ENCODE results near the gene MAP1LC3C.
"Not testable (repeated sequence)": the region's sequence is repeated elsewhere in the genome, so short reads cannot be mapped to it uniquely, and the experiment has no call there.

Gene MAP1LC3C

DNA sequence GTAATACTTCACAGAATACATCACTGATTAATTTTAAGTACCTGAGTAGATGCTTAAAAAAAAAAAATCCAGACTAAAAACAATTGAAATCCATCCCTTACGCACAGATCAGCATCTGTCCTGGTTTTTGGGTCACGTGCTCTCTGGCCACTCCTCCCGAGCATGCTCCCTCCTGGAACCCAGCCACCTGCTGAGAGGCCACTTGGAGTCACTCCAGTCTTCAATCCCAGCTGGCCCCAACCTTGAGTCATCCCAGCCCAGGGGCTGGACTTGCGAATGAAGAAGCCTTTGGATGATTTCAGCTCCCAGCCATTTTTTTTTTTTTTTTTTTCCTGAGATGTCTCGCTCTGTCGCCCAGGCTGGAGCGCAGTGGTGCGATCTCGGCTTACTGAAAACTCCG lies 8.9 kb downstream of the MAP1LC3C start:
- DNase-seq, result no peak

DNA sequence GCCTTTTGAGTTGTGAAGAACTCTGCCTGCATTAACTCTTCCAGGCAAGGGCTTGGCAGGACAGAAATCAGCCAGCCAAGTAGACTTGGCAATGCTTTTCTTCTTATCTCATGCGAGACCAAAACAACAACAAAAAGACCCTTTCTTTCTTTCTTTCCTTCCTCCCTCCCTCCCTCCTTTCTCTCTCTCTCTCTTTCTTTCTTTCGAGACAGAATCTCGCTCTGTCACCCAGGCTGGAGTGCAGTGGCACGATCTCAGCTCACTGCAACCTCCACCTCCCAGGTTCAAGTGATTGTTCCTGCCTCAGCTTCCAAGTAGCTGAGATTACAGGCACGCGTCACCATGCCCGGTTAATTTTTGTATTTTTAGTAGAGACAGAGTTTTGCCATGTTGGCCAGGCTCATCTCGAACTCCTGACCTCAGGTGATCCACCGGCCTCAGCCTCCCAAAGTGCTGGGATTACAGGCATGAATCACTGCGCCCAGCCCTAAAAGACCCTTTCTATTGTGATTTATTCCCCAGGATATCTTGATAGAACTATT lies 10.4 kb downstream of the MAP1LC3C start:
- not testable (repeated sequence) for DNase-seq

DNA sequence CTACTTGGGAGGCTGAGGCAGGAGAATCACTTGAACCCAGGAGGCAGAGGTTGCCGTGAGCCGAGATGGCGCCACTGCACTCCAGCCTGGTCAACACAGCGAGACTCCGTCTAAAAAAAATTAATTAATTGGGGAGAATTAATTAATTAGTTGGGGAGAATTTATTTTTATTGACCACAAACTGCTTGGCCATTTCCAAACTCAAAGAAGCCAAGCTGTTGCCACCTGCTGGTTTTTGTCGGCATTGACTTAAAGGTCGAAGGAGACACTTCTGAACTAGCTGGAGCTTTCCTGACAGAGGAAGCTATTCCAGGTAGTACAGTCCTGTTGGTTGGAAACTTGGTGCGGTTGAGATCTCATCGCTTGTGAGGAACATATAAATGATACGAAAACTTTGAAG lies 13.1 kb downstream of the MAP1LC3C start:
- DNase-seq, result peak; percentile 52

DNA sequence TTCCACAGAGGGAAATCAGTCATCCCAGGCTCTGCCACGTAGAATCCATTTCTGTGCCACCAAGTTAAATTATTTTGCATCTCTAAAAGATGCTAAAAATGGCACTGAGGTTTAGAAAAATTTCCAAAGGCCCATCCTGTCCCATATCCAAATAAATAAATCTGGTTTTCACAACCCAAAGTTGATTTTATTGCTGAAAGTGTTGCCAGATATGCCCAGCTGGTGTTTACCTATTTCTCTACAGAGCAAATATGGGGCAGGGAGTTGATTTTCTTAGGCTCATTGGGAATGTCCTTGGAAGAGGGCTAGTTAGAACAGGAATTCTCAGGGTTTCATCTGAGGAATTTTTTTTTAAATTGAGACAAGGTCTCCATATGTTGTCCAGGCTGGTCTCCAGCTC lies 19.0 kb downstream of the MAP1LC3C start:
- no peak for DNase-seq

DNA sequence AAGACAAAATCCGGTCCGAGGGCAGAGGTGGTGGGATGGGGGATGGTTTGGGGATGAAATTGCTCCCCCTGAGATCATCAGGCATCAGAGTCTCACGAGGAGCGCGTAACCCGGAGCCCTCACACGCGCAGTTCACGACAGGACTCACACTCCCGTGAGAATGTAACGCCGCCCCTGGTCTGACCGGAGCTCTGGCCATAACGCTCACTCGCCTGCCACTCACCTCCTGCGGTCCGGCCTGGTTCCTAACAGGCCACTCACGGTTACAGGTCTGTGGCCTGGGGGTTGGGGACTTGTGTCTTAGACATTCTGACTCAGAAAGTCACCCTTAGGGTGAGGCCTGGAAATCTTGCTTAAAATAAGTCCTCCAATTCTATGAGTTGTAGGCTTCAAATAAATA lies 19.8 kb downstream of the MAP1LC3C start:
- DNase-seq, result no peak

DNA sequence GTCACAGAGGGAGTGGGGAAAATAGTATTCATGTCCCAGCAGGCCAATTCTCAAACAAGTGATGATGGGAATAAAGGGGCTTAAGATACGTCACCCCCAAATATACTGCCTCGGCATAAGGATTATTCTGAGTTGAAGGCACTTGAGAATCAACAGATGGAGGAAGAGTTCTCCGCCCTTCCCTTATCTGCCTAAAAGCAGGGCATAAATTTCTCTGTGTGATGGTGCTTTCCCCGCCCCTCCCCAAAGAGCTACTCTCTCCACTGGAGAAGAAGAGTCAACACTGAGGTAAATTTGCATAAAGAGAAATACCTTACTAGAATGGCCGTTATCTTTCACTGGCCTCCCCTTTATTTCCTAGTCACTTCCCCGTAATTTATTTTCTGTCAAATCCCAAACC lies 22.7 kb downstream of the MAP1LC3C start:
- no peak for DNase-seq

DNA sequence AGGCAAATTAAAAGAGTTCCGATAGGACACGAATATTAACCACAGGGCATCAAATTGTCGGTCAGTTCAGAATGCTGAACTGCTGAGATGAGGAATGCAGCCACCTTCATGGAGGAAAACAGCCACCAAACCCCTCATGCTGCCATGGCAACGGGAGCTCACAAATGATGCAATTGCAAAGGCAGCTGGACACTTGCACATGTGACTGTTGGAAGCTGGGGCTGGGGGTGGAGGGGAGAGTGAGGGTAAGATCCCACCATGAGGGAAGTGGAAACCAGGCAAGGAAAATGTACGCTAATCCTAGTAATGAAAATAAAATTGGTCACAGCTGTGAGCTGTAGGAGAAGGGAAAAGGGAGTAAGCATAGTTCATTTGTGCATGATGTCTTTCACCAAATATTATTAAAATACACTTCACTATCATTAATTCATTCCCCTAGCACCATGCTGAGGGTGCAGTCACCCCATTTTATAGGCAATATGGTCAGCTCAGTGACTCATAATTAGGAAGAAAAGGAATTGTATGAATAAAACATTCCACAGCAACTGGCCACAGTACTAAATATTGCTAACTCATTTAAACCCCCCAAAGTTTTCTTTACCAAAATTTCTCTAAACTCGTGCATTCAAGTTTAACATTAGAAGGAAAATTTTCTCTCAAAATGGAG lies 26.1 kb downstream of the MAP1LC3C start:
- peak; percentile 26 for DNase-seq

DNA sequence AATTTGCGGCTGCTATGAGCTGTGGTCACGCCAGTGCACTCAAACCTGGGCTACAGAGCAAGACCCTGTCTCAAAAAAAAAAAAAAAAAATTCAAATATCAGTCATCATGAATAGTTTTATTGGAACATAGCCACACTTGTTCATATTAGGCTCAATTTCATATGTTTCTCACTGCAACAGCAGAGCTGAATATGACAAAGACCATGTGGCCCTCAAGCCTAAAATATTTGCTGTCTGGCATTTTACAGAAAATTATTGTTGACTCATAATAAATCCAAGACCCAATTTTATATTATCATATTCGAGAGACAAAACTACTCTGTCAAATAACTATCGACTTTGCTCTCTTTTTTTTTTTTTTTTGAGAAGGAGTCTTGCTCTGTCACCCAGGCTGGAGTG lies 30.3 kb downstream of the MAP1LC3C start:
- DNase-seq, result no peak

DNA sequence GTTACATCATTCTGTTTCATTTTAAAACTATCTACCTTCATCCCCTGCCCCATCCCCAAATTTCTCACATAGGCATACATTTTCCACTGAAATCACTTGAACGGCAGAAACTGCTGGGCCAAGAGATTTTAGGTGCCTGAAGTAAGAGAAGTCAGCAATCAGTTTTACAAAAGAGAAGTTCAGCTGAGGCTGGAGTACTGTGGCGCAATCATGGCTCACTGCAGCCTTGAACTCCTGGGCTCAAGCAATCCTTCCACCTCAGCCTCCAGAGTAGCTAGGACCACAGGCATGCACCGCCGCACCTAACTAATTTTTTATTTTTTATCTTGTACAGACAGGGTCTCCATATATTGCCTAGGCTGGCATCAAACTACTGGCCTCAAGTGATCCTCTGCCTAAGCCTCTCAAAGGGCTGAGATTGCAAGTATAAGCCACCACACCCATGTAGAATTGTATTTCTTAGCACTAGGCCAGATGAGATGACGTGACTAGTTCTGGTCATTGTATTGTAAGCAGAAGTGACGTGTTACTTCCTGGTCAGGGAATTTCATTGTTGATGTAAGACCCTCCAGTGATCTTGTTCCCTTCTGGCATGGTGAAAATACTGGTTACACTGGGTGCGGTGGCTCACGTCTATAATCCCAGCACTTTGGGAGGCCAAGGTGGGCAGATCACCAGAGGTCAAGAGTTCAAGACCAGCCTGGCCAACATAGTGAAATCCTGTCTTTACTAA lies 34.2 kb downstream of the MAP1LC3C start:
- no peak for DNase-seq

DNA sequence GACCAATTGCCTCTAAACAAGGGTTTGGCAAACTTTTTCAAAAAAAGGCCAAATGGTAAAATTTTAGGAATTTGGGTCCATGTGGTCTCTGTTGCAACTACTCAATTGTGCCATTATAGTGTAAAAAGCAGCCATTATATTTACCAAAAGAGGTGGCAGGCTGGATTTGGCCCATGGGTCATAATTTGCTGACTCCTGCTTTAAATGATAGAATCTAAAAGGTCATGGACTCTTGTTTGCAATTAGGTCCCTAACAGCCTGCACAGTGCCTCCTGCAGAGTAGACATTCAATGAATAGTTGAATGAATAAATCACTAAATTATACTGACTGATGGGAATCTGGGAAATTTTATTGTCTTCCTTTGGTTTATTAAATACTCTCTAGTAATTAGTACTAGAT lies 35.2 kb downstream of the MAP1LC3C start:
- DNase-seq, result no peak

DNA sequence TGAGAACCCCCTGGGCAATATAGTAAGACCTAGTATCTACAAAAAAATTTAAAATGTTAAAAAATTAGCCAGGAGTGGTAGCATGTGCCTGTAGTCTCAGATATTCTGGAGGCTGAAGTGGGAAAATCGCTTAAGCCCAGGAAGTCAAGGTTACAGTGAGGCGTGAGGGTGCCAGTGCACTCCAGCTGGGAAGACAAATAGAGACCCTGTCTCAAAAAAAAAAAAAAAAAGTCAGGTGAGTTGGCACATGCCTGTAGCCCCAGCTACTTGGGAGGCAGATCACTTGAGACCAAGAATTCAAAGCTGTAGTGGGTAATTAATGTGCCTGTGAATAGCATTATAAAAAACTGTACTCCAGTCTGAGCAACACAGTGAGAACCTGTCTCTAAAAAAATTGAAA lies 36.7 kb downstream of the MAP1LC3C start:
- no peak for DNase-seq

DNA sequence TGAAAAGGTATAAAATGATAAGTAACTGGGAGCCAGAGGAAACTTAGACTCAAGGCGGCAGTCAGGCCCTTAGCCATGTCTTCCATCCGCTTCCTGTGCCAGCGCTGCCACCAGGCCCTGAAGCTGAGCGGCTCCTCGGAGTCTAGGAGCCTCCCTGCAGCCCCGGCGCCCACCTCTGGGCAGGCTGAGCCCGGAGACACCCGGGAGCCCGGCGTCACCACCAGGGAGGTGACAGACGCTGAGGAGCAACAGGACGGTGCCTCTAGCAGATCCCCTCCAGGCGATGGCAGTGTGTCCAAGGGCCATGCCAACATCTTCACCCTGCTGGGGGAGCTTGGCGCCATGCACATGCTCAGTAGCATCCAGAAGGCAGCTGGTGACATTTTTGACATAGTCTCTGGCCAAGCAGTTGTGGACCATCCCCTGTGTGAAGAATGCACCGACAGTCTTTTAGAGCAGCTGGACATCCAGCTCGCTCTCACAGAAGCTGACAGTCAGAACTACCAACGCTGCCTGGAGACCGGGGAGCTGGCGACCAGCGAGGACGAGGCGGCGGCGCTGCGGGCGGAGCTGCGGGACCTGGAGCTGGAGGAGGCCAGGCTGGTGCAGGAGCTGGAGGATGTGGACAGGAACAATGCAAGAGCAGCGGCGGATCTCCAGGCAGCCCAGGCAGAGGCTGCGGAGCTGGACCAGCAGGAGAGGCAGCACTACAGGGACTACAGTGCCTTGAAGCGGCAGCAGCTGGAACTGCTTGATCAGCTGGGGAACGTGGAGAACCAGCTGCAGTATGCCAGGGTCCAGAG lies 41.0 kb downstream of the MAP1LC3C start, which contains the start of gene BECN2:
Gene BECN2, plus strand, starts transcription at position 76 of the 803 bp plus-strand sequence. Its CDS starts 0 bp downstream, at position 76.
- DNase-seq, result peak; percentile 36

DNA sequence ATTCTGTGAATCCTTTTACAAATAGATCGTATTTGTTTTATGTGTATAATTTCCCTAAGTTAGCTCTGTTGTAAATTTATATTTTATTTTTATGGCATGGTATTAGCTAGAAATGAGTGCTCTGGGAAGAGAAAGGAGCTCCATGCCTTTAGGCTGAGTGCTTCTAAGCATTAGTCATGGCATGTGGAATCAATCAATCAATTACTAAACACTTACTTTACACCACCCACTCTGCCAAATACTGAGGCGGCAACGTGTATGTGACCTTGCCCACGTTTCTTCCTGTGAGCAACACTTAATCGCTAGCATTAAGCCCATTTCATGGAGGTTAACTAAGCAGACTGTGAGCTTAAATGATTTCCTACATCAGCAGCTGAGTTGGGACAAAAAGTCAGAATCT lies 48.5 kb downstream of the MAP1LC3C start:
- DNase-seq, result no peak

DNA sequence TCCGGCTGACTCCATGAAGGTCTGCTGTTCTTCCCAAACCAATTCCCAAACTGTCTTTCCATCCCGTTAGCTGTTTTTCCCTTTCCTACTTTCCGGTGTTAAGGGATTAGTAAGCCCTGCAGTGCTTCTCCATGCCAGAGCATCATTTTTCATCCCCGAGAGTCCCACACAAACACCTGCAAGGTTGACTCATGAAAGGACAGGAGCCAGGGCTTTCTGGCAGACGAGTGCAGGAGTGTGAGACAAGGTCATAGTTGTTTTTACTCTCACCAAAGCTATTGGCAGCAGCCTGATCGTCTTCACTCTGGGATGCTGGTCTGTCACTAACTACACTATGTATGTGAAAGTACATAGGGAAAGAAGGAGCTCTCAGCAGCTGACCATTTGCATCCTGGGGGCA lies 51.5 kb downstream of the MAP1LC3C start:
- DNase-seq, result no peak
